SK-N-SH (cell line): ENCODE measurements around the gene SPI1. TPM values are rescaled to one million over a fixed set of nuclear protein-coding genes. Genes with fewer than 3 reads are reported as not detected.

ENCODE experiments used
- polyA plus RNA-seq, 3 experiments: library from polyadenylated mRNA; depleted of rRNA; stranded (reverse); fragments of >200 nt; gene quantifications; 2 replicates each; pipeline ENCODE4 v1.2.3, GENCODE V29; 2012
- small RNA-seq, 7 experiments: library from RNA; depleted of rRNA; stranded (forward); fragments of <200 nt; gene quantifications; one replicate each; pipeline ENCODE3, GENCODE V24; 2012

Gene SPI1
- polyA plus RNA-seq, 1 of the 3 experiments (the other 2 are of a cell fraction), result not detected

Small RNA genes lying within 50 kb of the gene (small RNA-seq; reads per million reads assigned to genes)
- 0 reads per million in 7 experiments for gene MIR4487

Other genes starting within 250 kb of the SPI1 start
- gene ARFGAP2, start 201.7 kb downstream of the SPI1 start, polyA plus RNA-seq (2012; rRNA removed), result 52.5 and 64.0 TPM in 2 replicates
- 24.4 and 31.1 TPM in 2 replicates for gene PACSIN3, start 192.1 kb downstream of the SPI1 start, polyA plus RNA-seq (2012; rRNA removed)
- 83.5 and 95.5 TPM in 2 replicates for gene DDB2, start 163.6 kb downstream of the SPI1 start, polyA plus RNA-seq (2012; rRNA removed)
- gene ACP2, start 129.7 kb downstream of the SPI1 start, polyA plus RNA-seq (2012; rRNA removed), result 15.9 and 17.5 TPM in 2 replicates
- 6.3 and 7.3 TPM in 2 replicates for gene NR1H3, start 120.6 kb downstream of the SPI1 start, polyA plus RNA-seq (2012; rRNA removed)
- 10.6 and 16.4 TPM in 2 replicates for gene MADD, start 108.4 kb downstream of the SPI1 start, polyA plus RNA-seq (2012; rRNA removed)
- not detected in 2 replicates for gene MYBPC3, start 25.8 kb downstream of the SPI1 start, polyA plus RNA-seq (2012; rRNA removed)
- gene SLC39A13, start 30.0 kb upstream of the SPI1 start, polyA plus RNA-seq (2012; rRNA removed), result 65.5 and 70.7 TPM in 2 replicates
- gene PSMC3, start 47.9 kb upstream of the SPI1 start, polyA plus RNA-seq (2012; rRNA removed), result 184 and 191 TPM in 2 replicates
- 0.07 and 0.23 TPM in 2 replicates for gene RAPSN, start 70.6 kb upstream of the SPI1 start, polyA plus RNA-seq (2012; rRNA removed)
- 47.5 and 69.3 TPM in 2 replicates for gene CELF1, start 174.6 kb upstream of the SPI1 start, polyA plus RNA-seq (2012; rRNA removed)
- 64.4 and 69.0 TPM in 2 replicates for gene PTPMT1, start 187.1 kb upstream of the SPI1 start, polyA plus RNA-seq (2012; rRNA removed)
- gene KBTBD4, start 200.4 kb upstream of the SPI1 start, polyA plus RNA-seq (2012; rRNA removed), result 16.8 and 24.6 TPM in 2 replicates
- 150 and 163 TPM in 2 replicates for gene NDUFS3, start 200.5 kb upstream of the SPI1 start, polyA plus RNA-seq (2012; rRNA removed)
- gene FAM180B, start 208.1 kb upstream of the SPI1 start, polyA plus RNA-seq (2012; rRNA removed), result not detected in 2 replicates
- gene C1QTNF4, start 215.9 kb upstream of the SPI1 start, polyA plus RNA-seq (2012; rRNA removed), result 0.06 and 0.08 TPM in 2 replicates